Measurements from ENCODE around the gene ADAM11. TPM values are rescaled to one million over a fixed set of nuclear protein-coding genes. Genes with fewer than 3 reads are reported as not detected.

ADAM11 gene
- total and polyA plus RNA-seq, 2 of the 4 experiments (the other 2 are of a cell fraction), result 0.36 to 0.53 TPM

DNA sequence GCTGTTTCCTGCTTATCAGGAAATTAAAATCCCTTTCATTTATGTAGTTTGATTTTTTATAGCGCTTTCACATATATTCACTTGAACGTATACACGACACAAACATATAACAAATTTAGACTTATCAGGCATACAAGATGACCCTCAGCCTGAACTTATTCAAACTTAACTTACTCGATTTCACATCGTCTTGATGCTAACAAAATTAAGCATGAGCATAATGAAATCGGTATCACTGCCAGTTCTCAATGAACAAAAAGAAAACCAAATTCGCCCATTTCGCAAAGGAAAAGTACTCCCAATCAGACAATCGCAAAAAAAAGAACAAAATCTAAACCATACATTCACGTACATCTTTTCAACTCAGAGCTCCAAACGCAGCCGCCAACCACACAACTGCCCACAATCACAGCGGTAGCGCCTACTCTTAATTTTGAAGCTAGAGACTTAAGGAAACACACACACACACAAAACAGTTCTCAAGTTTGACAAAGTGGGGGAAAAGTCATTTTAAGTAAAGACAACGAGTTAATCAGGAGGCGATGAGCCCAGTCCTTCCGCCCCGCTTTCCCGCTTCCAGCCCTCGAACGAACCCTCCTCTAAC, 70.2 kb downstream of the ADAM11 start:
- in situ Hi-C loops (cut with MboI; ENCODE audit: low sequenced_read_pairs), result loop anchor here (5.0 kb wide), 1 partner anchor 37 kb away; no protein-coding TSS in a partner anchor
- peak overlapping the region; percentile 9 to 78; a peak in 2 of 4 replicates for H4K8ac ChIP-seq (ENCODE audit: low read depth in 2 of 2, low read length in 2 of 2)
- H2AK5ac ChIP-seq (ENCODE audit: low read depth, low read length), result peak overlapping the region; percentile 14; the same call in 1 of the 2 replicates
- no peak for DNase-seq
- H4K5ac ChIP-seq (ENCODE audit: low read depth, low read length), result peak overlapping the region; percentile 0; the same call in 1 of the 2 replicates
- peak overlapping the region; percentile 0; the same call in 1 of the 2 replicates for H2BK20ac ChIP-seq (ENCODE audit: low read depth, low read length)
- H2AK9ac ChIP-seq (replicated peaks; ENCODE audit: low read depth, low read length, poor library complexity), result peak overlapping the region; percentile 94
- peak overlapping the region; percentile 72 for H2BK120ac ChIP-seq (ENCODE audit: low read depth, low read length)
- no TSS peak for BruUV-seq (replicated peaks)
- peak overlapping the region; percentile 76 for H4K91ac ChIP-seq (ENCODE audit: insufficient read depth, low read depth, low read length)
- peak; percentile 3; the same call in 1 of the 2 replicates for ATAC-seq (ENCODE audit: low read depth)
- H3K4me2 ChIP-seq (ENCODE audit: low read depth, low read length), result peak overlapping the region; percentile 97
- POLR2A ChIA-PET (ENCODE audit: unreplicated experiment), result no interaction called here
- H3K36me3 ChIP-seq (ENCODE audit: control insufficient read depth, insufficient read depth, low read length), result no peaks in the 10 kb centered on the region
- dilution Hi-C loops (cut with HindIII; ENCODE audit: low sequenced_read_pairs, unreplicated experiment), result no loop called here
- 0% methylated on average over 3 of the region's 21 CpGs; no CpG with 5 or more reads in 1 of the 2 experiments for WGBS, 2 experiments (ENCODE audit: extremely low coverage in 2 of 2, insufficient read length in 1 of 2)
- peaks cover 6 to 22% of the 10 kb centered on the region in 2 experiments; a peak in 2 of 4 replicates for H3K79me1 ChIP-seq (ENCODE audit: low read depth in 1 of 2, low read length in 2 of 2)
- H3K27me3 ChIP-seq (ENCODE audit: control insufficient read depth, insufficient read depth, low read length), result no peaks in the 10 kb centered on the region
- intact Hi-C loops (cut with micrococcal nuclease), result loop anchor here (1.0 kb wide), 1 partner anchor 50 kb away; no protein-coding TSS in a partner anchor
- H3K56ac ChIP-seq (ENCODE audit: extremely low read depth, insufficient read depth, low read length), result peak overlapping the region; percentile 84
- peak overlapping the region; percentile 91 for H3K23ac ChIP-seq (ENCODE audit: low read depth, low read length)
- CTCF ChIA-PET, result no interaction called here
- H3K4me3 ChIP-seq (ENCODE audit: insufficient read depth, low read depth, low read length), result peak overlapping the region; percentile 77
- peak overlapping the region; percentile 88 for H2AFZ ChIP-seq (replicated peaks; ENCODE audit: low read length, poor library complexity)
- H4K20me1 ChIP-seq (ENCODE audit: insufficient read depth, low read length), result peaks cover 7% of the 10 kb centered on the region; the same call in 1 of the 2 replicates
- H3K9me1 ChIP-seq (ENCODE audit: insufficient read depth, low read length), result 0 out of 2 replicates have a peak, but pooled peaks cover 4% of the 10 kb centered on the region
- peak overlapping the region; percentile 94 for H3K9ac ChIP-seq (ENCODE audit: low read depth, low read length)
- TF ChIP-seq CEBPB (IDR thresholded peaks at IDR 0.05; ENCODE audit: low read depth, low read length), result no peak
- TF ChIP-seq NFE2L2 (IDR thresholded peaks at IDR 0.05; ENCODE audit: low read depth, low read length), result no peak
- TF ChIP-seq, protein P1, sequence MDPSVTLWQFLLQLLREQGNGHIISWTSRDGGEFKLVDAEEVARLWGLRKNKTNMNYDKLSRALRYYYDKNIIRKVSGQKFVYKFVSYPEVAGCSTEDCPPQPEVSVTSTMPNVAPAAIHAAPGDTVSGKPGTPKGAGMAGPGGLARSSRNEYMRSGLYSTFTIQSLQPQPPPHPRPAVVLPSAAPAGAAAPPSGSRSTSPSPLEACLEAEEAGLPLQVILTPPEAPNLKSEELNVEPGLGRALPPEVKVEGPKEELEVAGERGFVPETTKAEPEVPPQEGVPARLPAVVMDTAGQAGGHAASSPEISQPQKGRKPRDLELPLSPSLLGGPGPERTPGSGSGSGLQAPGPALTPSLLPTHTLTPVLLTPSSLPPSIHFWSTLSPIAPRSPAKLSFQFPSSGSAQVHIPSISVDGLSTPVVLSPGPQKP (IDR thresholded peaks at IDR 0.05; ENCODE audit: borderline replicate concordance, low read depth, low read length), result no peak
- TF ChIP-seq RFX5 (IDR thresholded peaks at IDR 0.05; ENCODE audit: low read depth, low read length), result no peak
- no peak for TF ChIP-seq FOS (IDR thresholded peaks at IDR 0.05; ENCODE audit: low read depth, low read length)
- TF ChIP-seq RCOR1 (IDR thresholded peaks at IDR 0.05; ENCODE audit: insufficient replicate concordance, low read length), result no peak
- H2BK15ac ChIP-seq (ENCODE audit: low read depth, low read length), result peak overlapping the region; percentile 72; the same call in 2 of the 3 replicates
- H3K27ac ChIP-seq (ENCODE audit: insufficient read depth, low read length), result peak overlapping the region; percentile 86
- H3K18ac ChIP-seq (ENCODE audit: low read depth, low read length), result peak overlapping the region; percentile 56
- H2BK5ac ChIP-seq (ENCODE audit: low read depth, low read length, poor library complexity, severe bottlenecking), result peak overlapping the region; percentile 67
- H3K4me1 ChIP-seq (ENCODE audit: control insufficient read depth, insufficient read depth, low read length), result peaks cover 2% of the 10 kb centered on the region
- H3K9me3 ChIP-seq (ENCODE audit: control insufficient read depth, insufficient read depth, low read length), result no peaks in the 10 kb centered on the region
- H3K4ac ChIP-seq (ENCODE audit: low read depth, low read length), result peak overlapping the region; percentile 77
- H3K14ac ChIP-seq (replicated peaks; ENCODE audit: low read depth, low read length), result peak overlapping the region; percentile 95

Data from IMR-90 (cell line).